H9 (cell line): ENCODE results near the gene CDC123. TPM values are rescaled to one million over a fixed set of nuclear protein-coding genes. Genes with fewer than 3 reads are reported as not detected.

Source experiments
- DNase-seq: peaks from one replicate; pipeline ENCODE4 v3.0.0-alpha.2; 2017
- H2AFZ ChIP-seq: one replicate; pipeline ENCODE4 v1.6.1; 2013; ENCODE audit warnings: mild to moderate bottlenecking, low read length, control low read depth, moderate library complexity
- H2AK5ac ChIP-seq: 2 replicates; pipeline ENCODE4 v1.6.1; 2013; ENCODE audit warnings: low read length, control low read depth, mixed read lengths; ENCODE audit not compliant: insufficient read length
- H2BK120ac ChIP-seq: one replicate; pipeline ENCODE4 v1.6.1; 2013; ENCODE audit warnings: low read depth, mild to moderate bottlenecking, low read length, control low read depth, inconsistent platforms; ENCODE audit not compliant: poor library complexity, severe bottlenecking
- H2BK12ac ChIP-seq: 2 replicates; pipeline ENCODE4 v1.6.1; 2013; ENCODE audit warnings: low read length, control low read depth, mixed read lengths, low read depth; ENCODE audit not compliant: insufficient read length
- H2BK15ac ChIP-seq: 2 replicates; pipeline ENCODE4 v1.6.1; 2013; ENCODE audit warnings: low read depth, low read length, control low read depth
- H2BK20ac ChIP-seq: one replicate; pipeline ENCODE4 v1.6.1; 2013; ENCODE audit warnings: low read depth, mild to moderate bottlenecking, low read length, control low read depth, inconsistent platforms; ENCODE audit not compliant: poor library complexity, severe bottlenecking
- H2BK5ac ChIP-seq: 2 replicates; pipeline ENCODE4 v1.6.1; 2013; ENCODE audit warnings: low read length, control low read depth, mixed read lengths; ENCODE audit not compliant: insufficient read length
- H3K14ac ChIP-seq: 2 replicates; pipeline ENCODE4 v1.6.1; 2013; ENCODE audit warnings: low read length, control low read depth; ENCODE audit not compliant: insufficient read depth
- H3K18ac ChIP-seq: 2 replicates; pipeline ENCODE4 v1.6.1; 2013; ENCODE audit warnings: low read depth, mild to moderate bottlenecking, mixed read lengths, low read length, control low read depth; ENCODE audit not compliant: insufficient read length
- H3K23ac ChIP-seq: 2 replicates; pipeline ENCODE4 v1.6.1; 2013; ENCODE audit warnings: low read length, control low read depth, mixed read lengths, low read depth; ENCODE audit not compliant: insufficient read length
- H3K23me2 ChIP-seq: 2 replicates; pipeline ENCODE4 v1.6.1; 2013; ENCODE audit warnings: low read depth, mild to moderate bottlenecking, mixed read lengths, low read length, control low read depth; ENCODE audit not compliant: insufficient read length, poor library complexity, severe bottlenecking
- H3K27ac ChIP-seq: 2 replicates; pipeline ENCODE4 v1.5.1; 2013; ENCODE audit warnings: low read length, control low read depth, mixed read lengths, low read depth; ENCODE audit not compliant: insufficient read length
- H3K27me3 ChIP-seq: 2 replicates; pipeline ENCODE4 v1.6.1; 2013; ENCODE audit warnings: low read length, control low read depth, inconsistent platforms; ENCODE audit not compliant: insufficient read depth
- H3K4ac ChIP-seq: 2 replicates; pipeline ENCODE4 v1.6.1; 2013; ENCODE audit warnings: low read depth, mild to moderate bottlenecking, control low read depth, inconsistent platforms, low read length, moderate library complexity
- H3K4me1 ChIP-seq: 2 replicates; pipeline ENCODE4 v1.6.1; 2013; ENCODE audit warnings: low read length, control low read depth, inconsistent platforms; ENCODE audit not compliant: insufficient read depth
- H3K4me2 ChIP-seq: 2 replicates; pipeline ENCODE4 v1.6.1; 2013; ENCODE audit warnings: low read length, control low read depth, mixed read lengths; ENCODE audit not compliant: insufficient read length, insufficient read depth
- H3K56ac ChIP-seq: 2 replicates; pipeline ENCODE4 v1.6.1; 2013; ENCODE audit warnings: low read depth, mild to moderate bottlenecking, mixed read lengths, low read length, control low read depth; ENCODE audit not compliant: insufficient read length
- H3K79me1 ChIP-seq: 2 replicates; pipeline ENCODE4 v1.6.1; 2013; ENCODE audit warnings: low read depth, mild to moderate bottlenecking, moderate library complexity, low read length, control low read depth, inconsistent platforms; ENCODE audit not compliant: insufficient read depth, poor library complexity, severe bottlenecking
- H3K79me2 ChIP-seq: 2 replicates; pipeline ENCODE4 v1.6.1; 2013; ENCODE audit warnings: low read length, control low read depth, inconsistent platforms; ENCODE audit not compliant: insufficient read depth
- H3K9ac ChIP-seq: 2 replicates; pipeline ENCODE4 v1.6.1; 2013; ENCODE audit warnings: low read length, control low read depth, mixed read lengths; ENCODE audit not compliant: insufficient read length; ENCODE audit errors: extremely low read depth
- H3K9me3 ChIP-seq: one replicate; pipeline ENCODE4 v1.6.1; 2013; ENCODE audit warnings: low read depth, low read length, inconsistent platforms; ENCODE audit not compliant: control insufficient read depth
- H3T11ph ChIP-seq: one replicate; pipeline ENCODE4 v1.6.1; 2013; ENCODE audit warnings: mild to moderate bottlenecking, low read length, control low read depth, inconsistent platforms
- H4K20me1 ChIP-seq: one replicate; pipeline ENCODE4 v1.6.1; 2013; ENCODE audit not compliant: control insufficient read depth, insufficient read length, insufficient read depth
- H4K5ac ChIP-seq: 2 replicates; pipeline ENCODE4 v1.6.1; 2013; ENCODE audit warnings: low read depth, mild to moderate bottlenecking, mixed read lengths, low read length, control low read depth; ENCODE audit not compliant: insufficient read length
- H4K8ac ChIP-seq: replicated peaks from 2 replicates; pipeline ENCODE4 v1.6.1; 2013; ENCODE audit warnings: low read length, control low read depth, mixed read lengths, low read depth; ENCODE audit not compliant: insufficient read length
- H4K91ac ChIP-seq: 2 replicates; pipeline ENCODE4 v1.6.1; 2013; ENCODE audit warnings: low read depth, mild to moderate bottlenecking, moderate library complexity, mixed read lengths, low read length, control low read depth; ENCODE audit not compliant: insufficient read length
- H3K27ac Mint-ChIP-seq, 3 experiments: 2 replicates in 2 of 3; 3 replicates in 1 of 3; pipeline ENCODE4 v1.8.0; 2020 to 2021; ENCODE audit warnings: mixed read lengths in 3 of 3, mild to moderate bottlenecking in 1 of 3, moderate library complexity in 1 of 3
- H3K27me3 Mint-ChIP-seq: 2 replicates; pipeline ENCODE4 v1.8.0; 2021; ENCODE audit warnings: low read depth, mild to moderate bottlenecking, moderate library complexity, mixed read lengths
- H3K36me3 Mint-ChIP-seq, 3 experiments: 2 replicates in 2 of 3; 3 replicates in 1 of 3; pipeline ENCODE4 v1.8.0; 2020 to 2021; ENCODE audit warnings: low read depth in 3 of 3, mixed read lengths in 3 of 3; ENCODE audit not compliant: insufficient read depth in 1 of 3
- H3K4me1 Mint-ChIP-seq, 2 experiments: 2 replicates each; pipeline ENCODE4 v1.8.0; 2020; ENCODE audit warnings: mixed read lengths in 2 of 2
- H3K4me3 Mint-ChIP-seq, 2 experiments: 2 replicates in 1 of 2; 3 replicates in 1 of 2; pipeline ENCODE4 v1.8.0; 2020 to 2021; ENCODE audit warnings: mild to moderate bottlenecking in 2 of 2, mixed read lengths in 2 of 2, moderate library complexity in 1 of 2
- H3K9me3 Mint-ChIP-seq, 2 experiments: 2 replicates in 1 of 2; 3 replicates in 1 of 2; pipeline ENCODE4 v1.8.0; 2020; ENCODE audit warnings: mild to moderate bottlenecking in 2 of 2, mixed read lengths in 2 of 2, moderate library complexity in 1 of 2
- WGBS: extraction: QIAGEN DNeasy Blood & Tissue Kit; methylation state at CpG from one replicate; pipeline ENCODE4 v1.1.7; 2013; ENCODE audit warnings: missing lambda C conversion rate, low lambda C conversion rate, mixed read lengths; ENCODE audit not compliant: insufficient read length; ENCODE audit errors: extremely low coverage; 5-methylcytosine and 5-hydroxymethylcytosine counted together
- total RNA-seq: library from RNA; stranded (reverse); gene quantifications from 2 replicates; pipeline ENCODE4 v1.2.1, GENCODE V29; 2021
- TF ChIP-seq, protein P1 (sequence below): fragments of 200-600 bp; sonication (generic); conservative IDR thresholded peaks from 3 replicates; pipeline ENCODE4 v1.8.0; 2021; ENCODE audit warnings: antibody characterized with exemption, mild to moderate bottlenecking

The CDC123 gene
- total RNA-seq, 1 experiment from 2014 or later: 159 TPM

DNA sequence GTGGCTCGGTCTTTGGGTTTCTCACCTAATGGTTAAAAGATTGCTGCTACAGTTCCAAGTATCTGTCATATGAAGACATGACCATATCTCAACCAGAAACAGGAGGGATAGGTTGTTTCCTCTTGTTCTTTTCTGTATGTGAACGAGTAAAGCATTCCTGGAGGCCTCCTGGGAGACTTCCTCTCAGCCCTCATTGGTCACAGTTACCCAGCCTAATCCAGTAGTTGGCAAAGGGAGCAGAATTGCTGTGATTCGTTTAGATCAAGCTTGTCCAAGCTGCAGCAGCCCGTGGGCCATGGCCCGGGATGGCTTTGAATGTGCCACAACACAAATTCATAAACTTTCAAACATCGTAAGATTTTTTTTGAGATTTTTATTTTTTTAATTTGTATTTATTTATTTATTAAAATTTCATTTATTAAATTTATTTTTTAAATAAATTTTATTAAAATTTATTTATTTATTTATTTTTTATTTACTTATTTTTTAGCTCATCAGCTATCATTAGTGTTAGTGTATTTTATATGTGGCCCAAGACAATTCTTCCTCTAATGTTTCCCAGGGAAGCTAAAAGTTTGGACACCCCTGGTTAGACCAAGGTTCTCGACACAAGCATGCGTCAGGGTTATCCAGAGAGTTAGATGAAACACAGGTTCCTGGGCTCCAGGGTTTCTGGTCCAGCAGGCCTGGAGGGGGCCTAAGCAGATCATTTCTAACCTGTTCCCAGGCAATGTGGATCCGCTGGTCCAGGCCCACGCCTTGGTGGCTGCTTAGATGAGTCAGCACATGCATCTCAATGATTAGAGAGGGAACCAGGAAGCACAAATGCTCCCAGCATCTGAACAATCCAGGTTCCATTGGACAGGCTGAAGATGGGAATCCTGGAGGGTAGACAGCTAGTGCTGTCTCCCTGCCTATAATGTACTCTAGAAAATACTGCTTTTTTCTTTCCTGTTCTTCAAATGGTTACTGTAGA lies 25.6 kb downstream of the CDC123 start:
- peak; percentile 30 for DNase-seq
- Mint-ChIP-seq H3K4me3 (no peak overlapping the region), H3K9me3 (peaks cover 7 to 9% of the 10 kb centered on the region in 2 experiments), H3K4me1 (peaks cover 0 to 5% of the 10 kb centered on the region in 2 experiments; a peak in 1 of 4 replicates), H3K27me3 (no peaks in the 10 kb centered on the region), H3K36me3 (peaks cover 67 to 83% (median 76%) of the 10 kb centered on the region in 3 experiments), H3K27ac (peak overlapping the region; percentile 36 to 81 (median 48); a peak in 2 of 7 replicates)
- no peaks in the 10 kb centered on the region for H3K27me3 ChIP-seq
- no peak overlapping the region for H3K4ac ChIP-seq
- no peak overlapping the region for H3K4me2 ChIP-seq
- no peak overlapping the region for H3K9ac ChIP-seq
- no peak overlapping the region for H3K27ac ChIP-seq
- peaks cover 5% of the 10 kb centered on the region for H3K79me1 ChIP-seq
- H4K8ac ChIP-seq: no peak overlapping the region
- H2BK12ac ChIP-seq: no peak overlapping the region
- no CpG with 5 or more reads among the region's 10 CpGs for WGBS
- H2AK5ac ChIP-seq: no peak overlapping the region
- no peak overlapping the region for H2AFZ ChIP-seq
- H4K91ac ChIP-seq: no peak overlapping the region
- H2BK15ac ChIP-seq: no peak overlapping the region
- no peak overlapping the region for H3T11ph ChIP-seq
- peaks cover 2% of the 10 kb centered on the region; the same call in 1 of the 2 replicates for H3K79me2 ChIP-seq
- H3K9me3 ChIP-seq: no peaks in the 10 kb centered on the region
- H3K23me2 ChIP-seq: no peaks in the 10 kb centered on the region
- H2BK20ac ChIP-seq: no peak overlapping the region
- no peaks in the 10 kb centered on the region for H3K4me1 ChIP-seq
- no peak overlapping the region for H2BK5ac ChIP-seq
- H4K5ac ChIP-seq: no peak overlapping the region
- no peak overlapping the region for H3K56ac ChIP-seq
- H3K14ac ChIP-seq: no peak overlapping the region
- no peaks in the 10 kb centered on the region for H4K20me1 ChIP-seq
- TF ChIP-seq, protein P1, sequence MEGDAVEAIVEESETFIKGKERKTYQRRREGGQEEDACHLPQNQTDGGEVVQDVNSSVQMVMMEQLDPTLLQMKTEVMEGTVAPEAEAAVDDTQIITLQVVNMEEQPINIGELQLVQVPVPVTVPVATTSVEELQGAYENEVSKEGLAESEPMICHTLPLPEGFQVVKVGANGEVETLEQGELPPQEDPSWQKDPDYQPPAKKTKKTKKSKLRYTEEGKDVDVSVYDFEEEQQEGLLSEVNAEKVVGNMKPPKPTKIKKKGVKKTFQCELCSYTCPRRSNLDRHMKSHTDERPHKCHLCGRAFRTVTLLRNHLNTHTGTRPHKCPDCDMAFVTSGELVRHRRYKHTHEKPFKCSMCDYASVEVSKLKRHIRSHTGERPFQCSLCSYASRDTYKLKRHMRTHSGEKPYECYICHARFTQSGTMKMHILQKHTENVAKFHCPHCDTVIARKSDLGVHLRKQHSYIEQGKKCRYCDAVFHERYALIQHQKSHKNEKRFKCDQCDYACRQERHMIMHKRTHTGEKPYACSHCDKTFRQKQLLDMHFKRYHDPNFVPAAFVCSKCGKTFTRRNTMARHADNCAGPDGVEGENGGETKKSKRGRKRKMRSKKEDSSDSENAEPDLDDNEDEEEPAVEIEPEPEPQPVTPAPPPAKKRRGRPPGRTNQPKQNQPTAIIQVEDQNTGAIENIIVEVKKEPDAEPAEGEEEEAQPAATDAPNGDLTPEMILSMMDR: no peak
- no peak overlapping the region for H3K18ac ChIP-seq
- H2BK120ac ChIP-seq: no peak overlapping the region
- H3K23ac ChIP-seq: no peak overlapping the region
